H1 (cell line): ENCODE results near the gene PRSS8.

Experiments
- CEBPB ChIP-seq: IDR thresholded peaks from 2 replicates; pipeline ENCODE4 v1.6.1; 2012; ENCODE audit warnings: low read depth, low read length
- EZH2 ChIP-seq: fragments of 200-600 bp; sonication (generic); IDR thresholded peaks from 2 replicates; pipeline ENCODE4 v1.7.1; 2012; ENCODE audit warnings: low read depth, mild to moderate bottlenecking, moderate library complexity, low read length, inconsistent platforms; ENCODE audit not compliant: severe bottlenecking
- HDAC2 ChIP-seq, 2 experiments: fragments of 300-600 bp in 1 of 2; sonication (generic) in 1 of 2; IDR thresholded peaks; 2 replicates each; pipeline ENCODE4 v1.6.1; 2011 to 2012; ENCODE audit warnings: low read depth in 2 of 2, low read length in 2 of 2, mild to moderate bottlenecking in 2 of 2, moderate library complexity in 2 of 2, borderline replicate concordance in 1 of 2, inconsistent platforms in 1 of 2
- JUN ChIP-seq: IDR thresholded peaks from 2 replicates; pipeline ENCODE4 v1.6.1; 2011; ENCODE audit warnings: low read depth, mild to moderate bottlenecking, improper control_type of control experiment, low read length
- NANOG ChIP-seq: IDR thresholded peaks from 2 replicates; pipeline ENCODE4 v1.6.1; 2011; ENCODE audit warnings: low read length, low read depth, mild to moderate bottlenecking, inconsistent platforms; ENCODE audit not compliant: insufficient read depth, poor library complexity, severe bottlenecking
- POLR2AphosphoS5 ChIP-seq: IDR thresholded peaks from 2 replicates; pipeline ENCODE4 v1.6.1; 2011; ENCODE audit warnings: low read depth, low read length
- RAD21 ChIP-seq, 2 experiments: IDR thresholded peaks in 1 of 2; conservative IDR thresholded peaks in 1 of 2; 2 replicates each; pipeline ENCODE4 v1.6.1; 2011; ENCODE audit warnings: low read depth in 2 of 2, low read length in 2 of 2, improper control_type of control experiment in 1 of 2, inconsistent platforms in 1 of 2, mild to moderate bottlenecking in 1 of 2, moderate library complexity in 1 of 2
- SIN3A ChIP-seq, 2 experiments: IDR thresholded peaks in 1 of 2; conservative IDR thresholded peaks in 1 of 2; 2 replicates each; pipeline ENCODE4 v1.6.1; 2011 to 2012; ENCODE audit warnings: low read length in 2 of 2, improper control_type of control experiment in 1 of 2, low read depth in 1 of 2, mild to moderate bottlenecking in 1 of 2
- TCF12 ChIP-seq: IDR thresholded peaks from 2 replicates; pipeline ENCODE4 v1.6.1; 2011; ENCODE audit warnings: low read depth, mild to moderate bottlenecking, low read length
- TF ChIP-seq, protein P1 (sequence below): IDR thresholded peaks from 2 replicates; pipeline ENCODE4 v1.6.1; 2012; ENCODE audit warnings: inconsistent platforms
- TF ChIP-seq, protein P2 (sequence below), 3 experiments: IDR thresholded peaks; 1 replicate in 2 of 3; 2 replicates in 1 of 3; pipeline versions ENCODE4 v1.5.1 to v1.6.1; 2011; ENCODE audit warnings: low read length in 3 of 3, mild to moderate bottlenecking in 3 of 3, inconsistent platforms in 2 of 3, low read depth in 1 of 3, moderate library complexity in 1 of 3; ENCODE audit not compliant: insufficient read depth in 1 of 3; ENCODE audit errors: control extremely low read depth in 1 of 3

DNA sequence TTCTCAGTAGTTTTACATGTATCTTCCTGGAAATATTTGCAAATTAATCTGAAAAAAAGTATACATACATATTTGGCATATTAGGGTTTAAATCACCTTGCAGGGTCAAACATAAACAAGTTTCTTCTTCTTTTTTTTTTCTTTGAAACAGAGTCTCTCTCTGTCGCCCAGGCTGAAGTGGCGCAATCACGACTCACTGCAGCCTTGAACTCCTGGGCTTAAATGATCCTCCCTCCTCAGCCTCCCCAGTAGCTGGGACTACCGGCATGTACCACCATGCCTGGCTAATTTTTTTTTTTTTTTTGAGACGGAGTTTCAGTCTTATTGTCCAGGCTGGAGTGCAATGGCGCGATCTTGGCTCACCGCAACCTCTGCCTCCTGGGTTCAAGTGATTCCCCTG lies 31.8 kb upstream of the PRSS8 start:
- TF ChIP-seq, protein P1, sequence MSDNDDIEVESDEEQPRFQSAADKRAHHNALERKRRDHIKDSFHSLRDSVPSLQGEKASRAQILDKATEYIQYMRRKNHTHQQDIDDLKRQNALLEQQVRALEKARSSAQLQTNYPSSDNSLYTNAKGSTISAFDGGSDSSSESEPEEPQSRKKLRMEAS, result no peak
- TF ChIP-seq, protein P2, sequence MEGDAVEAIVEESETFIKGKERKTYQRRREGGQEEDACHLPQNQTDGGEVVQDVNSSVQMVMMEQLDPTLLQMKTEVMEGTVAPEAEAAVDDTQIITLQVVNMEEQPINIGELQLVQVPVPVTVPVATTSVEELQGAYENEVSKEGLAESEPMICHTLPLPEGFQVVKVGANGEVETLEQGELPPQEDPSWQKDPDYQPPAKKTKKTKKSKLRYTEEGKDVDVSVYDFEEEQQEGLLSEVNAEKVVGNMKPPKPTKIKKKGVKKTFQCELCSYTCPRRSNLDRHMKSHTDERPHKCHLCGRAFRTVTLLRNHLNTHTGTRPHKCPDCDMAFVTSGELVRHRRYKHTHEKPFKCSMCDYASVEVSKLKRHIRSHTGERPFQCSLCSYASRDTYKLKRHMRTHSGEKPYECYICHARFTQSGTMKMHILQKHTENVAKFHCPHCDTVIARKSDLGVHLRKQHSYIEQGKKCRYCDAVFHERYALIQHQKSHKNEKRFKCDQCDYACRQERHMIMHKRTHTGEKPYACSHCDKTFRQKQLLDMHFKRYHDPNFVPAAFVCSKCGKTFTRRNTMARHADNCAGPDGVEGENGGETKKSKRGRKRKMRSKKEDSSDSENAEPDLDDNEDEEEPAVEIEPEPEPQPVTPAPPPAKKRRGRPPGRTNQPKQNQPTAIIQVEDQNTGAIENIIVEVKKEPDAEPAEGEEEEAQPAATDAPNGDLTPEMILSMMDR (IDR thresholded peaks at IDR 0.05; ENCODE audit: control extremely low read depth in 1 of 3, insufficient read depth in 1 of 3, low read depth in 1 of 3, low read length in 3 of 3), result no peak
- no peak for TF ChIP-seq TCF12
- TF ChIP-seq CEBPB, result no peak
- no peak for TF ChIP-seq EZH2
- TF ChIP-seq SIN3A (conservative IDR thresholded peaks at IDR 0.05 in 1 of 2, IDR thresholded peaks at IDR 0.05 in 1 of 2; ENCODE audit: low read depth in 1 of 2, low read length in 2 of 2), result no peak
- TF ChIP-seq RAD21 (IDR thresholded peaks at IDR 0.05 in 1 of 2, conservative IDR thresholded peaks at IDR 0.05 in 1 of 2; ENCODE audit: low read depth in 2 of 2, low read length in 2 of 2), result no peak
- no peak for TF ChIP-seq POLR2AphosphoS5
- TF ChIP-seq HDAC2 (IDR thresholded peaks at IDR 0.05; ENCODE audit: borderline replicate concordance in 1 of 2, low read depth in 2 of 2, low read length in 2 of 2), result no peak
- no peak for TF ChIP-seq JUN
- TF ChIP-seq NANOG, result no peak
